ENCODE measurements around the gene RTN4RL1. TPM values are rescaled to one million over a fixed set of nuclear protein-coding genes. Genes with fewer than 3 reads are reported as not detected.

Gene RTN4RL1
- total and polyA plus RNA-seq, 2 of the 13 experiments (the other 11 are each of a cell fraction or from before 2014, with no cell fraction given): 0.01 TPM; not detected in 1

GRCh38 chr17:1909985-1910384 lies 115.1 kb downstream of the RTN4RL1 start (continued):
- no peak for TF ChIP-seq PRDM10 (CRISPR knock-in tag; IDR thresholded peaks at IDR 0.05; ENCODE audit: low read depth)
- no peak for TF ChIP-seq ZNF20 (CRISPR knock-in tag; IDR thresholded peaks at IDR 0.05)
- no peak for TF ChIP-seq BHLHE40 (IDR thresholded peaks at IDR 0.05; ENCODE audit: low read length)
- TF ChIP-seq ZNF773 (CRISPR knock-in tag; IDR thresholded peaks at IDR 0.05; ENCODE audit: borderline replicate concordance): no peak
- TF ChIP-seq XBP1 (CRISPR knock-in tag; IDR thresholded peaks at IDR 0.05): no peak
- peak; percentile 45; the same call in 1 of the 2 replicates for TF ChIP-seq NR2F6 (IDR thresholded peaks at IDR 0.05)
- TF ChIP-seq NR2F6 (CRISPR knock-in tag; IDR thresholded peaks at IDR 0.05): peak; percentile 56; the same call in 1 of the 2 replicates
- TF ChIP-seq HOXA3 (CRISPR knock-in tag; IDR thresholded peaks at IDR 0.05): 0 out of 2 replicates have a peak, but pooled peaks have one; percentile 25
- no peak for TF ChIP-seq GABPA (IDR thresholded peaks at IDR 0.05; ENCODE audit: low read depth, low read length)
- no peak for TF ChIP-seq GABPA (CRISPR knock-in tag; IDR thresholded peaks at IDR 0.05; ENCODE audit: low read depth)
- no peak for TF ChIP-seq MLLT10 (CRISPR knock-in tag; IDR thresholded peaks at IDR 0.05)
- TF ChIP-seq ZNF614 (CRISPR knock-in tag; IDR thresholded peaks at IDR 0.05; ENCODE audit: borderline replicate concordance): no peak
- TF ChIP-seq ZNF512 (CRISPR knock-in tag; IDR thresholded peaks at IDR 0.05): no peak
- TF ChIP-seq, protein P1, sequence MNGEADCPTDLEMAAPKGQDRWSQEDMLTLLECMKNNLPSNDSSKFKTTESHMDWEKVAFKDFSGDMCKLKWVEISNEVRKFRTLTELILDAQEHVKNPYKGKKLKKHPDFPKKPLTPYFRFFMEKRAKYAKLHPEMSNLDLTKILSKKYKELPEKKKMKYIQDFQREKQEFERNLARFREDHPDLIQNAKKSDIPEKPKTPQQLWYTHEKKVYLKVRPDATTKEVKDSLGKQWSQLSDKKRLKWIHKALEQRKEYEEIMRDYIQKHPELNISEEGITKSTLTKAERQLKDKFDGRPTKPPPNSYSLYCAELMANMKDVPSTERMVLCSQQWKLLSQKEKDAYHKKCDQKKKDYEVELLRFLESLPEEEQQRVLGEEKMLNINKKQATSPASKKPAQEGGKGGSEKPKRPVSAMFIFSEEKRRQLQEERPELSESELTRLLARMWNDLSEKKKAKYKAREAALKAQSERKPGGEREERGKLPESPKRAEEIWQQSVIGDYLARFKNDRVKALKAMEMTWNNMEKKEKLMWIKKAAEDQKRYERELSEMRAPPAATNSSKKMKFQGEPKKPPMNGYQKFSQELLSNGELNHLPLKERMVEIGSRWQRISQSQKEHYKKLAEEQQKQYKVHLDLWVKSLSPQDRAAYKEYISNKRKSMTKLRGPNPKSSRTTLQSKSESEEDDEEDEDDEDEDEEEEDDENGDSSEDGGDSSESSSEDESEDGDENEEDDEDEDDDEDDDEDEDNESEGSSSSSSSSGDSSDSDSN (CRISPR knock-in tag; IDR thresholded peaks at IDR 0.05): no peak
- TF ChIP-seq SMYD3 (CRISPR knock-in tag; IDR thresholded peaks at IDR 0.05): no peak
- TF ChIP-seq NR2F1 (CRISPR knock-in tag; IDR thresholded peaks at IDR 0.05): 0 out of 4 replicates have a peak, but pooled peaks have one; percentile 18 to 32
- TF ChIP-seq FOXA1 (IDR thresholded peaks at IDR 0.05): no peak
- TF ChIP-seq FOXA1 (CRISPR knock-in tag; IDR thresholded peaks at IDR 0.05): peak; percentile 69
- TF ChIP-seq ZNF570 (CRISPR knock-in tag; IDR thresholded peaks at IDR 0.05; ENCODE audit: borderline replicate concordance): no peak
- 0 out of 2 replicates have a peak, but pooled peaks have one; percentile 26 for TF ChIP-seq SP5 (CRISPR knock-in tag; IDR thresholded peaks at IDR 0.05; ENCODE audit: borderline replicate concordance, low read depth)
- no peak for TF ChIP-seq ZNF598 (CRISPR knock-in tag; IDR thresholded peaks at IDR 0.05; ENCODE audit: borderline replicate concordance)
- no peak for TF ChIP-seq ZNF766 (CRISPR knock-in tag; IDR thresholded peaks at IDR 0.05; ENCODE audit: borderline replicate concordance)
- no peak for TF ChIP-seq SRSF1 (optimal IDR thresholded peaks at IDR 0.05; ENCODE audit: low read depth, low read length)

Data from HepG2 (cell line).